GM21423 (cell line): ENCODE results near the gene BAZ1A.
A peak's percentile ranks its signal among the peaks of the same experiment; 100 is the strongest.

Source experiments
- ATAC-seq: cut with Tn5 transposase; IDR thresholded peaks from one replicate; pipeline ENCODE4 v1.9.1; 2021; ENCODE audit warnings: mild to moderate bottlenecking, moderate library complexity; ENCODE audit not compliant: unreplicated experiment

BAZ1A gene

GRCh38 chr14:34732802-34733201 is 142.4 kb downstream of the BAZ1A start:
- ATAC-seq = no peak

GRCh38 chr14:34723867-34724266 is 151.3 kb downstream of the BAZ1A start:
- ATAC-seq = no peak

- ATAC-seq = no peak
These were observed 152.2 kb downstream of the BAZ1A start for GRCh38 chr14:34722723-34723545.

GRCh38 chr14:34721129-34721528 is 154.0 kb downstream of the BAZ1A start:
- ATAC-seq = no peak

- no peak for ATAC-seq
These were observed 156.3 kb downstream of the BAZ1A start for GRCh38 chr14:34718750-34719304.

- no peak for ATAC-seq
These were observed 159.9 kb downstream of the BAZ1A start for GRCh38 chr14:34715127-34715863.

GRCh38 chr14:34714320-34715126 is 160.6 kb downstream of the BAZ1A start, which contains the start of gene CFL2:
CFL2 (minus strand) TSS chr14:34714593; CDS start chr14:34714540, 53 bp downstream.
- ATAC-seq = peak; percentile 85

- no peak for ATAC-seq
These were observed 161.4 kb downstream of the BAZ1A start for GRCh38 chr14:34713681-34714319.

- ATAC-seq = no peak
These were observed 162.0 kb downstream of the BAZ1A start for GRCh38 chr14:34713122-34713680.

GRCh38 chr14:34711796-34712712 is 163.1 kb downstream of the BAZ1A start:
- no peak for ATAC-seq

- ATAC-seq = no peak
These were observed 164.0 kb downstream of the BAZ1A start for GRCh38 chr14:34711169-34711568.

GRCh38 chr14:34710744-34711143 is 164.4 kb downstream of the BAZ1A start:
- ATAC-seq = no peak

GRCh38 chr14:34710006-34710405 is 165.2 kb downstream of the BAZ1A start:
- ATAC-seq = no peak

- ATAC-seq = no peak
These were observed 167.4 kb downstream of the BAZ1A start for GRCh38 chr14:34707722-34708121.
